HG03575 (cell line): ENCODE results near the gene COL4A1.
"Not testable (repeated sequence)": the region's sequence is repeated elsewhere in the genome, so short reads cannot be mapped to it uniquely, and the experiment has no call there.

Experiments
- ATAC-seq: cut with Tn5 transposase; IDR thresholded peaks from one replicate; pipeline ENCODE4 v1.9.1; 2021; ENCODE audit not compliant: unreplicated experiment, insufficient number of reproducible peaks, low FRiP score; ENCODE audit errors: extremely low read depth

COL4A1 gene

GRCh38 chr13:110121422-110122083 lies 185.4 kb downstream of the COL4A1 start:
- no peak for ATAC-seq

GRCh38 chr13:110119935-110120905 lies 186.7 kb downstream of the COL4A1 start:
- no peak for ATAC-seq

- ATAC-seq = no peak
Measured at GRCh38 chr13:110118106-110118505, 188.9 kb downstream of the COL4A1 start.

- ATAC-seq = no peak
Measured at GRCh38 chr13:110116072-110116487, 190.9 kb downstream of the COL4A1 start.

GRCh38 chr13:110115591-110115990 lies 191.4 kb downstream of the COL4A1 start:
- no peak for ATAC-seq

- no peak for ATAC-seq
Measured at GRCh38 chr13:110114316-110114715, 192.6 kb downstream of the COL4A1 start.

- no peak for ATAC-seq
Measured at GRCh38 chr13:110113284-110113764, 193.6 kb downstream of the COL4A1 start.

- ATAC-seq = not testable (repeated sequence)
Measured at GRCh38 chr13:110112379-110112778, 194.6 kb downstream of the COL4A1 start.

- no peak for ATAC-seq
Measured at GRCh38 chr13:110110783-110111182, 196.2 kb downstream of the COL4A1 start.

- ATAC-seq = no peak
Measured at GRCh38 chr13:110109910-110110309, 197.0 kb downstream of the COL4A1 start.

- ATAC-seq = no peak
Measured at GRCh38 chr13:110109140-110109783, 197.7 kb downstream of the COL4A1 start.

GRCh38 chr13:110108348-110109139 lies 198.4 kb downstream of the COL4A1 start:
- ATAC-seq = no peak

GRCh38 chr13:110107568-110108347 lies 199.2 kb downstream of the COL4A1 start:
- ATAC-seq = no peak

- no peak for ATAC-seq
Measured at GRCh38 chr13:110106726-110107125, 200.2 kb downstream of the COL4A1 start.

- no peak for ATAC-seq
Measured at GRCh38 chr13:110105136-110105535, 201.8 kb downstream of the COL4A1 start.

GRCh38 chr13:110103534-110103933 lies 203.4 kb downstream of the COL4A1 start:
- ATAC-seq = no peak

- ATAC-seq = no peak
Measured at GRCh38 chr13:110103026-110103425, 203.9 kb downstream of the COL4A1 start.

GRCh38 chr13:110102053-110102452 lies 204.9 kb downstream of the COL4A1 start:
- ATAC-seq = no peak
